AG10803 (cell line): ENCODE data around the gene C19orf25.
"Not testable (repeated sequence)": the region's sequence is repeated elsewhere in the genome, so short reads cannot be mapped to it uniquely, and the experiment has no call there.

Source experiments
- DNase-seq: peaks from one replicate; pipeline ENCODE4 v3.0.0; 2010; ENCODE audit warnings: low read depth
- H3K4me3 ChIP-seq: 2 replicates; pipeline ENCODE4 v1.5.1; 2011; ENCODE audit warnings: mild to moderate bottlenecking, low read length, control low read depth
- TF ChIP-seq, protein P1 (sequence below): conservative IDR thresholded peaks from 2 replicates; pipeline ENCODE4 v1.5.1; 2011; ENCODE audit warnings: mild to moderate bottlenecking, low read length, control low read depth, inconsistent platforms

The C19orf25 gene

DNA sequence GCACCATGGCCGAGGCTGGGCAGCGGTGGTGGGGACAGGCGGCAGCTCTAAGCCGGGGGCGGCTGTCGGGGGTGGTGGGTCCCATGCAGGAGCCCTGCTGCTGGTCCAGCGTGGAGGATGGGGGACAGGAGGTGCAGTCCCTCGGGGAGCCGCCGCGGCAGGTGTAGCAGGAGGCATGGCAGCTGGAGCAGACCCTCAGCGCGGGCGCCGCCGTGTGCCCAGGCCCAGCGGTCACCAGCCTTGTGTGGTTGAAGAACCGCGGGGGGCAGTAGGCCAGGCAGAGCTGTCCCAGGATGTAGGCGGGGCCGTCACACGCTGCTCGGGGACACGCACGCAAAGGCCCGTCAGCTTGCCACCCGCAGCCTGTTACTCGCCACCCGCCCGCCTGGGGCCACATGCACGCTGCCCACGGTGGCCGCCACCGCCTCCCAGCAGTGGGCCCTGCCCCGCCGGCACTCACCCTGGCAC lies 2.9 kb upstream of the C19orf25 start:
- TF ChIP-seq, protein P1, sequence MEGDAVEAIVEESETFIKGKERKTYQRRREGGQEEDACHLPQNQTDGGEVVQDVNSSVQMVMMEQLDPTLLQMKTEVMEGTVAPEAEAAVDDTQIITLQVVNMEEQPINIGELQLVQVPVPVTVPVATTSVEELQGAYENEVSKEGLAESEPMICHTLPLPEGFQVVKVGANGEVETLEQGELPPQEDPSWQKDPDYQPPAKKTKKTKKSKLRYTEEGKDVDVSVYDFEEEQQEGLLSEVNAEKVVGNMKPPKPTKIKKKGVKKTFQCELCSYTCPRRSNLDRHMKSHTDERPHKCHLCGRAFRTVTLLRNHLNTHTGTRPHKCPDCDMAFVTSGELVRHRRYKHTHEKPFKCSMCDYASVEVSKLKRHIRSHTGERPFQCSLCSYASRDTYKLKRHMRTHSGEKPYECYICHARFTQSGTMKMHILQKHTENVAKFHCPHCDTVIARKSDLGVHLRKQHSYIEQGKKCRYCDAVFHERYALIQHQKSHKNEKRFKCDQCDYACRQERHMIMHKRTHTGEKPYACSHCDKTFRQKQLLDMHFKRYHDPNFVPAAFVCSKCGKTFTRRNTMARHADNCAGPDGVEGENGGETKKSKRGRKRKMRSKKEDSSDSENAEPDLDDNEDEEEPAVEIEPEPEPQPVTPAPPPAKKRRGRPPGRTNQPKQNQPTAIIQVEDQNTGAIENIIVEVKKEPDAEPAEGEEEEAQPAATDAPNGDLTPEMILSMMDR = no peak
- DNase-seq = no peak
- H3K4me3 ChIP-seq = no peak overlapping the region

- TF ChIP-seq, protein P1 = no peak
- H3K4me3 ChIP-seq = no peak overlapping the region
- no peak for DNase-seq
Observed at GRCh38 chr19:1481224-1481892, 2.3 kb upstream of the C19orf25 start.

- H3K4me3 ChIP-seq, DNase-seq: not testable (repeated sequence)
Observed at GRCh38 chr19:1477056-1477455, 2.0 kb downstream of the C19orf25 start.

DNA sequence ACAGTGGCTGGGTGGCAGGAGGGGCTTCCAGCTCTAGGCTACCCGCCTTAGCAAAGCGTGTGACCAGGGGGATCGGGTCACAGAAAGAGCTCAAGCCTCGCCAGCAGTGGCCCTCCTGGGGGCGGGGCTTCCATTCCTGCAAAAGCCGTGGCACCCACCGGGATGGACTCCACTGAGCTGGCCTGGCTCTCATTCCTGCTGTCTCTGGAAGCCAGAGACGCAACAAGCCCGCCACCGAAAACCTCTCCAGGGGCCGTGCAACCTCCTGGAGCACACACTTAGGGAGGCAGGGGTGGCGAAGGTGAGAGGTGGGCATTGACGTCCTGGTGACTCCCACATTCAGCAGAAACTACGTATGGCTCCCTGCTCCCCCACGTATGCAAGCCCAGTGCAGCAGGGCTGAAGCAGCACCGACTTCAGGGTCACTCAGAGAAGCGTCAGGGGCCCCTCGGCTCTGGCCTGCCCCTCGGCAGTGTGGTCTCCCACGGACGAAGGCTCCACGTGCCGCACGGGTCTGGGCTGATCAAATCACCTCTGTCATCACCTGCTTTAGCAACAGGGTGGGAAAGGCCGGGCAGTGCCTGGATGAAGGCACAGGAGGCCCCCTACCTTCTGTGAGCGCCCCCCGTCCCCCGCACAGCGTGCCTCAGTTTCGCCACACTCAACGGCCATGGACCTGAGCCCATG lies 3.1 kb downstream of the C19orf25 start:
- H3K4me3 ChIP-seq = no peak overlapping the region
- no peak for DNase-seq
- TF ChIP-seq, protein P1 = no peak

DNA sequence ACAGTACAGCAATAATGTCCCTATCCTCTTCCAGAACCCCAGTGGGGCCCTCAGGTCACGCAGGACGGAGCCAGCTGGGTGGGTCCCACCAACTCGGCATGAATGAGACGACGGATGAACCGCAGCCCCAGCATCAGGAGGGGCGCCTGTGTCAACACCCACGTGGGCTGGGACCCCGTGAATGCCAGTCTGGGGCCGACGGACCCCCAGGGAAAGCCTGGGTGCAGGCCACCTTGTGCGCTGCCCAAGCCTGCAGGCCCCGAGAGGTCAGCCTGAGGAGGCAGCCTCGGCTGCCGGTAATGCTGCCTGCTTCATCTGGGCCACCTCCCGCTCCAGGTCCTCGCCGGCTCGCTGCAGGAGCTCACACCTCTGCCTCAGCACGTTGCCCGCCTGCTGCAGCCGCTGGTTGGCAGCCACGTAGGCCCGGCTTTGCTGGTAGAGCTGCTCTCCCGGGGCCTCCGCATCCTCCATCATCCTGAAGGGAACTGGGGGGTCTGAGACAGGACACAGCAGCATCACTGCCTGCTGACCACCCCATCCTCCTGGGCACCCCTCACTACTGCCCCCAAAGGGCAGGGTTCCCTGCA lies 4.2 kb downstream of the C19orf25 start:
- no peak overlapping the region for H3K4me3 ChIP-seq
- TF ChIP-seq, protein P1 = no peak
- no peak for DNase-seq

- DNase-seq = no peak
- TF ChIP-seq, protein P1 = no peak
- no peak overlapping the region for H3K4me3 ChIP-seq
Observed at GRCh38 chr19:1474011-1474764, 4.8 kb downstream of the C19orf25 start.

DNA sequence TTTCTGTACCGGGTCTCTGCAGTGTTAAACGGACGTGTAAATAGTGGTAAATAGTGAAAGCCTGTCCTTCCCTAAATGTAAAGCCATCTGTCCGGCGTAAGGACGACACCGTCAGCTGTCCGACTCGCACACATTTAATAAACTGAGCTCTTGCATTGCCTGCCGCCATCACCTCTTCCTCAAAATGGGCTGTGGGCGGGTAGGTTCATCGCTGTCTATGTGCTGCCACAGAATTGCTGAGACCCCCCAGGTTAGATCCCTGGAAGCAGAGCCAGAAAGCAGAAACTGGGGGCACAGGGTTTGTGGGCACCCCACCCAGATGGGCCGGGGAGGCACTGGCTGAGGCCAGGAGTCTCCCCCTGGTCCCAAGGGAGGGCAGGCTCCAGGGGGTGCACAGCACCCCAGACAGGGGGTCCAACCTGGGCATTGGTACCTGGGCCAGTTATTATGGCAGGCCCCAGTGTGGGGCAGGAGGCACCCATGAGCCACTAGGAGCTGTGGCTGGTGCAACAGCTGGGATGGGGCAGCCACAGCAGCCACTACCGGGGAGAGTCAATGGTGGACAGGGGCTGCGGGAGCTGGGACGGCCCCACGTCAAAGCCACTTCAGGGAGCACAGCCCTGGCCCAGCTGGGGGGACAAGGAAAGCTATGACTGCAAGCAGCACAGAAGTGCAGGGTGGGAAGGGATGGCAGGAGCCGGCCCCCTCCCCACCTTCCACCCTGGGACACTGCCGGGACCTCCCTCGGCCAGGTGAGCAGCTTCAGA lies 5.7 kb downstream of the C19orf25 start:
- DNase-seq = no peak
- TF ChIP-seq, protein P1 = no peak
- no peak overlapping the region for H3K4me3 ChIP-seq
